Keratinocyte (primary cell): ENCODE results near the gene NT5C3A. TPM values are rescaled to one million over a fixed set of nuclear protein-coding genes. Genes with fewer than 3 reads are reported as not detected.

Experiments
- DNase-seq: peaks from one replicate; pipeline ENCODE4 v3.0.0-alpha.2; 2011; ENCODE audit warnings: low read depth, missing footprints, low spot score
- FAIRE-seq: peaks from 2 replicates; lab custom pipeline; 2011; peaks lifted over from hg19 to GRCh38; lab: Jason Lieb, UNC
- H2AFZ ChIP-seq: 2 replicates; pipeline ENCODE4 v1.6.0; 2012; ENCODE audit warnings: low read length, control low read depth, inconsistent platforms; ENCODE audit not compliant: control insufficient read depth
- H3K27ac ChIP-seq: 2 replicates; pipeline ENCODE4 v1.5.1; 2011; ENCODE audit warnings: low read length; ENCODE audit not compliant: control insufficient read depth, insufficient read depth
- H3K27me3 ChIP-seq: 3 replicates; pipeline ENCODE4 v1.6.0; 2011; ENCODE audit warnings: low read length; ENCODE audit not compliant: control insufficient read depth, insufficient read depth; ENCODE audit errors: extremely low read depth
- H3K36me3 ChIP-seq, 2 experiments: 2 replicates in 1 of 2; 3 replicates in 1 of 2; pipeline ENCODE4 v1.5.1; 2011; ENCODE audit warnings: low read length in 2 of 2, mild to moderate bottlenecking in 1 of 2; ENCODE audit not compliant: control insufficient read depth in 2 of 2, insufficient read depth in 2 of 2; ENCODE audit errors: extremely low read depth in 1 of 2
- H3K4me1 ChIP-seq: 3 replicates; pipeline ENCODE4 v1.5.1; 2011; ENCODE audit warnings: low read length; ENCODE audit not compliant: control insufficient read depth, insufficient read depth; ENCODE audit errors: extremely low read depth
- H3K4me2 ChIP-seq: 3 replicates; pipeline ENCODE4 v1.6.0; 2011; ENCODE audit warnings: low read depth, low read length; ENCODE audit not compliant: control insufficient read depth, insufficient read depth; ENCODE audit errors: extremely low read depth
- H3K4me3 ChIP-seq, 3 experiments: fragments of 200-600 bp in 1 of 3; sonication (generic) in 1 of 3; 2 replicates in 2 of 3; 3 replicates in 1 of 3; pipeline ENCODE4 v1.5.1; 2011 to 2016; ENCODE audit warnings: low read length in 3 of 3, mild to moderate bottlenecking in 3 of 3, control low read depth in 2 of 3, inconsistent platforms in 1 of 3, low read depth in 1 of 3, mixed read lengths in 1 of 3, mixed run types in 1 of 3, moderate library complexity in 1 of 3; ENCODE audit not compliant: control insufficient read depth in 2 of 3, insufficient read depth in 2 of 3; ENCODE audit errors: extremely low read depth in 1 of 3
- H3K79me2 ChIP-seq: 2 replicates; pipeline ENCODE4 v1.6.0; 2012; ENCODE audit warnings: low read length; ENCODE audit not compliant: control insufficient read depth, insufficient read depth
- H3K9ac ChIP-seq: 3 replicates; pipeline ENCODE4 v1.6.0; 2011; ENCODE audit warnings: low read length; ENCODE audit not compliant: control insufficient read depth, insufficient read depth; ENCODE audit errors: extremely low read depth
- H3K9me1 ChIP-seq: 3 replicates; pipeline ENCODE4 v1.6.0; 2011; ENCODE audit warnings: low read length; ENCODE audit not compliant: control insufficient read depth, insufficient read depth; ENCODE audit errors: extremely low read depth
- H3K9me3 ChIP-seq: 2 replicates; pipeline ENCODE4 v1.5.1; 2012; ENCODE audit warnings: low read depth, low read length; ENCODE audit not compliant: control insufficient read depth
- H4K20me1 ChIP-seq: 3 replicates; pipeline ENCODE4 v1.6.0; 2011; ENCODE audit warnings: low read length; ENCODE audit not compliant: control insufficient read depth, insufficient read depth; ENCODE audit errors: extremely low read depth
- EZH2 ChIP-seq: IDR thresholded peaks from one replicate; pipeline ENCODE4 v1.6.1; 2012; ENCODE audit warnings: inconsistent platforms, mild to moderate bottlenecking, low read length, moderate library complexity
- dilution Hi-C: fragments of 300-500 bp; cut with MboI; formaldehyde crosslinking; loops from one replicate; pipeline ENCODE4 v1.7.0; 2020; ENCODE audit warnings: low sequenced_read_pairs; ENCODE audit not compliant: extremely low pct_ligation_motif_present
- polyA minus RNA-seq, 3 experiments: library from RNA; depleted of rRNA, polyadenylated mRNA; stranded (reverse); fragments of >200 nt; gene quantifications; 1 replicate in 1 of 3; 2 replicates in 1 of 3; 3 replicates in 1 of 3; pipeline ENCODE4 v1.2.3, GENCODE V29; 2011
- polyA plus RNA-seq, 5 experiments: library from polyadenylated mRNA; depleted of rRNA in 3 of 5; stranded (reverse) in 3 of 5; stranded (forward) in 1 of 5; unstranded in 1 of 5; fragments of >200 nt; gene quantifications; 1 replicate in 1 of 5; 2 replicates in 3 of 5; 3 replicates in 1 of 5; pipeline versions ENCODE4 v1.2.1 to v1.2.3, GENCODE V29; 2011 to 2012; ENCODE audit warnings: missing spikeins in 2 of 5, low read depth in 1 of 5, low replicate concordance in 1 of 5
- TF ChIP-seq, protein P1 (sequence below), 3 experiments: IDR thresholded peaks in 1 of 3; conservative IDR thresholded peaks in 1 of 3; optimal IDR thresholded peaks in 1 of 3; 2 replicates in 2 of 3; 3 replicates in 1 of 3; pipeline versions ENCODE3 to v1.5.1; 2011; ENCODE audit warnings: low read length in 3 of 3, mild to moderate bottlenecking in 3 of 3, moderate library complexity in 2 of 3, control low read depth in 1 of 3, inconsistent platforms in 1 of 3; ENCODE audit not compliant: insufficient read depth in 2 of 3; ENCODE audit errors: extremely low read depth in 1 of 3

Gene NT5C3A
- polyA plus RNA-seq (12.6 to 30.5 TPM (median 16.2 TPM) in 3 replicates), polyA minus RNA-seq (0.82 to 8.4 TPM (median 1.9 TPM) in 3 replicates)
- 40.9 TPM for polyA plus RNA-seq (2011; ENCODE audit: low read depth)
- 10.7 and 18.9 TPM in 2 replicates for polyA plus RNA-seq (2011; cell fraction: cytosol; rRNA removed)
- 9.9 and 19.1 TPM in 2 replicates for polyA plus RNA-seq (2011; cell fraction: nucleus; rRNA removed)
- polyA plus RNA-seq (2012; ENCODE audit: low replicate concordance) = 18.7 and 21.6 TPM in 2 replicates
- polyA minus RNA-seq (2011; cell fraction: cytosol; rRNA and poly(A)+ RNA removed) = 4.6 TPM
- polyA minus RNA-seq (2011; cell fraction: nucleus; rRNA and poly(A)+ RNA removed) = 5.7 and 8.9 TPM in 2 replicates

DNA sequence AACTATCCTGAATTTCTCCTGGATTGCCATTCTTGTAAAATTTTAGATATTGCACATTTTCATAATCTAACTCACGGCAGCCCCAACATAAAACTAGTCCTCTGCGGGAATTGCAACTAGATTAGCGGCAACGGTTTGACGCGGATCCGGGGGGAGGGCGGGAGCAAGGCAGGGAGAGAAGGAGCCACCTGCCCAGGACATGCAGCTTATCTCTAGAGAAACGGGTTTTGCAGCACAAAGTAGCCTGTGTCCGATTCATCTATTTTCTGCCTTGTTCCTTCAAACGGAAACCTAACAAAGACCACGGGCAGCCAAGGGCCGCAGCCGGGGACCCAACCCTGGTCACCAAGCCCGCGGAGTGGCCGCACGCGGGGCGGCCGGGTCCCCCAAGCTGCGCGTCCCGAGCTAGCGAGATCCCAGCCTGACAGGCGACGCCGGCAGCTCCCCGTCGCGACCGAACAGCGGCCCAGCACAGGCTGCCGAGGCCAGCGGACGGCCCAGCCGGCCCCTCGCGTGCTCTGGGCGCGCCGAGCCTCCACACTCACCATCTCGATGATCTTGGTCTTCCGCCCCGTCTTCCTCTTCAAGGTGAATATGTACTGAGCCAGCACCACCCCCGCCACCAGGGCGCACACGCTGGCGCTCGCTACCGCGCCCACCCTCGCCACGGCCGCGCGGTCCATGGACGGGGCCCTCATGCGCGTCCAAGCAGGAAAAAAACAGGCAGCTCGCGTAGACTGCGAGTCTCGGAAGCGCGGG is at the start of gene NT5C3A:
Gene NT5C3A (minus strand): TSS at position 754 of the 759 bp plus-strand sequence. CDS start 71 bp downstream, at position 683.
- dilution Hi-C loops = no loop called here
- TF ChIP-seq, protein P1, sequence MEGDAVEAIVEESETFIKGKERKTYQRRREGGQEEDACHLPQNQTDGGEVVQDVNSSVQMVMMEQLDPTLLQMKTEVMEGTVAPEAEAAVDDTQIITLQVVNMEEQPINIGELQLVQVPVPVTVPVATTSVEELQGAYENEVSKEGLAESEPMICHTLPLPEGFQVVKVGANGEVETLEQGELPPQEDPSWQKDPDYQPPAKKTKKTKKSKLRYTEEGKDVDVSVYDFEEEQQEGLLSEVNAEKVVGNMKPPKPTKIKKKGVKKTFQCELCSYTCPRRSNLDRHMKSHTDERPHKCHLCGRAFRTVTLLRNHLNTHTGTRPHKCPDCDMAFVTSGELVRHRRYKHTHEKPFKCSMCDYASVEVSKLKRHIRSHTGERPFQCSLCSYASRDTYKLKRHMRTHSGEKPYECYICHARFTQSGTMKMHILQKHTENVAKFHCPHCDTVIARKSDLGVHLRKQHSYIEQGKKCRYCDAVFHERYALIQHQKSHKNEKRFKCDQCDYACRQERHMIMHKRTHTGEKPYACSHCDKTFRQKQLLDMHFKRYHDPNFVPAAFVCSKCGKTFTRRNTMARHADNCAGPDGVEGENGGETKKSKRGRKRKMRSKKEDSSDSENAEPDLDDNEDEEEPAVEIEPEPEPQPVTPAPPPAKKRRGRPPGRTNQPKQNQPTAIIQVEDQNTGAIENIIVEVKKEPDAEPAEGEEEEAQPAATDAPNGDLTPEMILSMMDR (optimal IDR thresholded peaks at IDR 0.05 in 1 of 3, IDR thresholded peaks at IDR 0.05 in 1 of 3, conservative IDR thresholded peaks at IDR 0.05 in 1 of 3; ENCODE audit: extremely low read depth in 1 of 3, insufficient read depth in 2 of 3, low read length in 3 of 3) = no peak
- no peak for TF ChIP-seq EZH2
- DNase-seq (no peak), FAIRE-seq (no peak)
- no peaks in the 10 kb centered on the region for H3K36me3 ChIP-seq
- peak within 1 kb of the TSS; percentile 98 for H2AFZ ChIP-seq
- H3K4me3 ChIP-seq = peak within 1 kb of the TSS; percentile 53 to 98 (median 89)
- no peaks in the 10 kb centered on the region for H3K27me3 ChIP-seq
- peaks cover 18% of the 10 kb centered on the region for H3K4me1 ChIP-seq
- H3K9ac ChIP-seq = peak within 1 kb of the TSS; percentile 89
- H3K27ac ChIP-seq = peak within 1 kb of the TSS; percentile 87
- H3K79me2 ChIP-seq = peaks cover 52% of the 10 kb centered on the region
- H3K9me1 ChIP-seq = no peaks in the 10 kb centered on the region
- H3K9me3 ChIP-seq = no peaks in the 10 kb centered on the region
- peak within 1 kb of the TSS; percentile 91 for H3K4me2 ChIP-seq
- no peaks in the 10 kb centered on the region for H4K20me1 ChIP-seq

DNA sequence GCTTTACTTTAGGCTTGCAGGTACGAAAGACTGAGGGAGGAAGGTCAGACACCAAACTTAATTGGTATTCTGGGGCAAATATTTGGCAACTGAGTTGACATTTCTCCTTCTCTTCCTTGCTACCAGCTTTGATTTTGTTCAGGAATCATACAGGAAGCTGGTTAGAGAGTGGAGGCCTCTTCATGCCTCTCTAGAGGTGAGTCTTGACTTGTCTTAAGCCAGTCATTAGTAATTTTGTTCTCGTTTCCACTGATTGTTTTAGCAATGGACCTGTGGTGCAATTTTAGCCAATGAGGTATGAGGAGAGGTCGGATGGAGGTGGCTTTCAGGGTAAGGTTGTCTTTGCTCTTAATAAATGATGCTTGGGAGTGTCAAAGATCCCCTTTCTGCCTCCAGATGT is 49.0 kb upstream of the NT5C3A start:
- TF ChIP-seq, protein P1 (optimal IDR thresholded peaks at IDR 0.05 in 1 of 3, IDR thresholded peaks at IDR 0.05 in 1 of 3, conservative IDR thresholded peaks at IDR 0.05 in 1 of 3; ENCODE audit: extremely low read depth in 1 of 3, insufficient read depth in 2 of 3, low read length in 3 of 3) = no peak
- no peak for TF ChIP-seq EZH2
- DNase-seq = no peak
- H3K9ac ChIP-seq = no peak overlapping the region
- FAIRE-seq = no peak
- dilution Hi-C loops = no loop called here
- H3K4me3 ChIP-seq = no peak overlapping the region
- no peak overlapping the region for H3K4me2 ChIP-seq
- no peak overlapping the region for H2AFZ ChIP-seq
- no peaks in the 10 kb centered on the region for H3K9me3 ChIP-seq
- H3K27me3 ChIP-seq = no peaks in the 10 kb centered on the region
- H3K4me1 ChIP-seq = peaks cover 12% of the 10 kb centered on the region
- H3K27ac ChIP-seq = no peak overlapping the region
- H3K79me2 ChIP-seq = peaks cover 25% of the 10 kb centered on the region
- H3K36me3 ChIP-seq = no peaks in the 10 kb centered on the region
- no peaks in the 10 kb centered on the region for H3K9me1 ChIP-seq
- no peaks in the 10 kb centered on the region for H4K20me1 ChIP-seq
